Measurements from ENCODE around the gene OR14A16.

- TF ChIP-seq, protein P1, sequence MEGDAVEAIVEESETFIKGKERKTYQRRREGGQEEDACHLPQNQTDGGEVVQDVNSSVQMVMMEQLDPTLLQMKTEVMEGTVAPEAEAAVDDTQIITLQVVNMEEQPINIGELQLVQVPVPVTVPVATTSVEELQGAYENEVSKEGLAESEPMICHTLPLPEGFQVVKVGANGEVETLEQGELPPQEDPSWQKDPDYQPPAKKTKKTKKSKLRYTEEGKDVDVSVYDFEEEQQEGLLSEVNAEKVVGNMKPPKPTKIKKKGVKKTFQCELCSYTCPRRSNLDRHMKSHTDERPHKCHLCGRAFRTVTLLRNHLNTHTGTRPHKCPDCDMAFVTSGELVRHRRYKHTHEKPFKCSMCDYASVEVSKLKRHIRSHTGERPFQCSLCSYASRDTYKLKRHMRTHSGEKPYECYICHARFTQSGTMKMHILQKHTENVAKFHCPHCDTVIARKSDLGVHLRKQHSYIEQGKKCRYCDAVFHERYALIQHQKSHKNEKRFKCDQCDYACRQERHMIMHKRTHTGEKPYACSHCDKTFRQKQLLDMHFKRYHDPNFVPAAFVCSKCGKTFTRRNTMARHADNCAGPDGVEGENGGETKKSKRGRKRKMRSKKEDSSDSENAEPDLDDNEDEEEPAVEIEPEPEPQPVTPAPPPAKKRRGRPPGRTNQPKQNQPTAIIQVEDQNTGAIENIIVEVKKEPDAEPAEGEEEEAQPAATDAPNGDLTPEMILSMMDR (conservative IDR thresholded peaks at IDR 0.05; ENCODE audit: low read depth, low read length), result no peak
- TF ChIP-seq EZH2 (IDR thresholded peaks at IDR 0.05; ENCODE audit: borderline replicate concordance, low read depth, low read length, poor library complexity, severe bottlenecking), result no peak
Observed at GRCh38 chr1:247848346-247848745, 24.4 kb upstream of the OR14A16 start.

All from A673 (cell line).